CD4-positive, alpha-beta T cell treated with Interleukin-12 subunit alpha and Interleukin-12 subunit beta, for 1 hour (primary cell): ENCODE results near the gene DARS1.

Source experiments
- DNase-seq: peaks from one replicate; pipeline ENCODE4 v3.0.0-alpha.2; 2020

Gene DARS1

GRCh38 chr2:135874777-135875365 is 110.6 kb downstream of the DARS1 start:
- DNase-seq: no peak

DNA sequence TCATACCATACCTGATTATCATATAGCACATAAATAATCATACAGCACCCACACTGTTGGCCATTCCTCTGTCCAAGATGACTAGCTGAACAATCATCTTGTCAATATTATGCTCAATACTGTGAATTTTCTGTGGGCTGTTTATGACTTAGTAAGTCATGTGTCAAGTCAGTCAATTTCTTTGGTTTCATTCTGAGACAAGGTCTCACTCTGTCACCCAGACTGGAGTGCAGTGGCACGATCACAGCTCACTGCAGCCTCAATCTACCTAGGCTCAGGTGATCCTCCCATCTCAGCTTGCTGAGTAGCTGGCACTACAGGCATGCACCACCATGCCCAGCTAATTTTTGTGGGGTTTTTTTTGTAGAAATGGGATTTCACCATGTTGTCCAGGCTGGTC is 114.9 kb downstream of the DARS1 start:
- DNase-seq: no peak

- no peak for DNase-seq
Measured at GRCh38 chr2:135863233-135863632, 122.2 kb downstream of the DARS1 start.

GRCh38 chr2:135862718-135863117 is 122.7 kb downstream of the DARS1 start:
- no peak for DNase-seq
